GM19468 (cell line): Measurements from ENCODE around the gene MT1G.
"Not testable (repeated sequence)": the region's sequence is repeated elsewhere in the genome, so short reads cannot be mapped to it uniquely, and the experiment has no call there.

Source experiments
- ATAC-seq: cut with Tn5 transposase; IDR thresholded peaks from one replicate; pipeline ENCODE4 v1.9.1; 2021; ENCODE audit warnings: mild to moderate bottlenecking, moderate library complexity, moderate number of reproducible peaks; ENCODE audit not compliant: unreplicated experiment; ENCODE audit errors: extremely low read depth

The MT1G gene

GRCh38 chr16:56623637-56624036, 44.2 kb downstream of the MT1G start:
- no peak for ATAC-seq

DNA sequence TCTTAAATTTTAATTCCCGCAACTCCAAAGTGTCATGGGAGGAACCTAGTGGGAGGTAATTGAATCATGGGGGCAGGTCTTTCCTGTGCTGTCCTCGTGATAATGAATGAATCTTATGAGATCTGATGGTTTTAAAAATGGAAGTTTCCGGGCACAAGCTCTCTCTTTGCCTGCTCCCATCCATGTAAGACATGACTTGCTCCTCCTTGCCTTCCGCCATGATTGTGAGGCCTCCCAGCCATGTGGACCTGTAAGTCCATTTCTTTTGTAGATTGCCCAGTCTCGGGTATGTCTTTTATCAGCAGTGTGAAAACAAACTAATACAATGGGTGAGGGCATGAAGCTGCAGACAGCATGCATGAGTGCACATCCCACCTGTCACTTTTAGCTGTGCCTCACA, 44.7 kb downstream of the MT1G start:
- ATAC-seq: not testable (repeated sequence)

GRCh38 chr16:56621665-56622445, 46.0 kb downstream of the MT1G start:
- ATAC-seq: not testable (repeated sequence)

GRCh38 chr16:56620339-56620897, 47.4 kb downstream of the MT1G start:
- no peak for ATAC-seq

GRCh38 chr16:56618138-56618537, 49.7 kb downstream of the MT1G start:
- ATAC-seq: no peak

- ATAC-seq: no peak
Observed at GRCh38 chr16:56617212-56618085, 50.4 kb downstream of the MT1G start.
